Iris pigment epithelial cell (primary cell): ENCODE measurements around the gene PIK3C2G.

ENCODE experiments used
- DNase-seq: peaks from one replicate; pipeline ENCODE4 v3.0.0-alpha.2; 2011; ENCODE audit warnings: low read depth

Gene PIK3C2G

GRCh38 chr12:18564306-18564705 lies 303.0 kb downstream of the PIK3C2G start:
- no peak for DNase-seq

GRCh38 chr12:18567787-18568186 lies 306.5 kb downstream of the PIK3C2G start:
- DNase-seq, result no peak

DNA sequence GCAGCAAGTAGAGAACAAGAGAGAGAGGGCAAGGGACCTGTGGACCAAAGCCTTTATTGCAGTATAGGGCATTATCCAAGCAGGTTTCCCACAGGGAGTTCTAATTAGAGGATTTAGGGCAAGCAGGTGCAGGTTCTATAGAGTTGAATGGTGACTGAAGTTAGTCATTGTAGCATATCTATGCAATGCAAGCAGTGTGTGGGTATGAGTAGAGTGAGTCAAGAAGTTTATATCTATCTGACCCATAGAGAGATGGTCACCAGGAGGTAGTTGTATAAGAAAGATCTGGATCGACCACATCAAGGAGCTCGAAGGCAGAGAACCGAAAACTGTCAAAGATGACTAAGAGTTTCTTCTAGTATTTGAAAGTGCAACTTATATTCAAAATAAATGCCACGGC lies 309.2 kb downstream of the PIK3C2G start:
- DNase-seq, result no peak

GRCh38 chr12:18576104-18576626 lies 314.8 kb downstream of the PIK3C2G start:
- peak; percentile 25 for DNase-seq

DNA sequence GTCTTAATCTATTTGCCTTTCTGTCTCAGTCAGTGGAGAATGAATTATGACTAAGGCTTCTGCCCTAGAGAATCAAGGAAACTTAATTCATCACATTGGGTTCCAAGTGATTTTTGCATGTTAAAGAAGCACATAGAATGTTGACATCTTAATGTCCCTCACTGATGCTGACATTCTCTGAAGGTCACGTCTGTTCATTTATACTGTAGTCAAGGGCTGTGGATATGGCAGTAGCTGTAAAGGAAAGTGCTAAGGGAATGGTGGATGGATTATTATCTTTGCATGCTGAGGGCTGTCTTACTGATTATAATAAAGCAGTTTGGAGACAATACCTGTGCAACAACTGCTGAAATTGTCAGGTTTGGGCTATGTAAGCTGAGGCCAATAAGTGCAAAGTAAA lies 315.3 kb downstream of the PIK3C2G start:
- DNase-seq, result no peak

- peak; percentile 28 for DNase-seq
These were observed 316.9 kb downstream of the PIK3C2G start for GRCh38 chr12:18578191-18578590.

GRCh38 chr12:18580291-18580690 lies 319.0 kb downstream of the PIK3C2G start:
- no peak for DNase-seq

- no peak for DNase-seq
These were observed 319.4 kb downstream of the PIK3C2G start for GRCh38 chr12:18580706-18581105.

GRCh38 chr12:18581232-18581962 lies 320.1 kb downstream of the PIK3C2G start:
- DNase-seq, result peak; percentile 5

DNA sequence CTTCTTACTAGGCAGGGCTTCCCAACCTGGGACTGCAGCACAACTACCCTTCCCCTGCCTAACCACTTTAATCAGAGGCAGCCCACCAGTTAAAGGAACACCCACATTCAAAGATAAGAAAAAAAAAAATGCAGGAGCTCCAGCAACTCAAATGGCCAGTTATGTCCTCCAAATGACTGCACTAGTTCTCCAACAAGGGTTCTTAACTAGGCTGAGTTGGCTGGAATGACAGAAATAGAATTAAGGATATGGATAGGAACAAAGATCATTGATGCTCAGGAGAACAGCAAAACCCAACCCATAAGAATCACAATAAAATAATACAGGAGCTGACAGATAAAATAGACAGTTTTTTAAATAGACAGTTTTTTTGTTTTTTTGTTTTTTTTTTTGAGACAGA lies 322.3 kb downstream of the PIK3C2G start:
- DNase-seq, result no peak

GRCh38 chr12:18586581-18586980 lies 325.3 kb downstream of the PIK3C2G start:
- no peak for DNase-seq

DNA sequence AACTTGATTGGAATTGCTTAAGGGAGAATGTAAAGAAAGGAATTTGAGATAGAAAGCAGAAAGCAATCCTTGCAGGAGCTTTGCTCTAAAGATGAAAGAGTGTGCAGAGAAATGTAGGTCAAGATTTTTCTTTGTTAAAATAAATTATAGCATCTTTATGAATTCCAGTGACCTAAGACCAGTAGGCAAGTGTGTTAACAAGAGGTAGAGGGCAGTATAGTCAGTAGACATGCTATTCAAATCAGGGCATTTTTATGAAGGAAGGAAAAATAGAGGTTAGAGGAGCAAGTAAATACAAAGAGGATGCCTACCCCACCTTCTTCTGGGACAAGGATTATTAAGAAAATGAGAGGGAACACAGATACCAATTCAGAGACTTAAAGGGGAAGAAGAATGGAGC lies 328.0 kb downstream of the PIK3C2G start:
- peak; percentile 9 for DNase-seq

- DNase-seq, result no peak
These were observed 330.2 kb downstream of the PIK3C2G start for GRCh38 chr12:18591473-18591872.

- no peak for DNase-seq
These were observed 334.1 kb downstream of the PIK3C2G start for GRCh38 chr12:18595412-18595811.

GRCh38 chr12:18601962-18602361 lies 340.6 kb downstream of the PIK3C2G start:
- DNase-seq, result no peak

GRCh38 chr12:18612971-18613370 lies 351.7 kb downstream of the PIK3C2G start:
- DNase-seq, result no peak

GRCh38 chr12:18620986-18621385 lies 359.7 kb downstream of the PIK3C2G start:
- no peak for DNase-seq

DNA sequence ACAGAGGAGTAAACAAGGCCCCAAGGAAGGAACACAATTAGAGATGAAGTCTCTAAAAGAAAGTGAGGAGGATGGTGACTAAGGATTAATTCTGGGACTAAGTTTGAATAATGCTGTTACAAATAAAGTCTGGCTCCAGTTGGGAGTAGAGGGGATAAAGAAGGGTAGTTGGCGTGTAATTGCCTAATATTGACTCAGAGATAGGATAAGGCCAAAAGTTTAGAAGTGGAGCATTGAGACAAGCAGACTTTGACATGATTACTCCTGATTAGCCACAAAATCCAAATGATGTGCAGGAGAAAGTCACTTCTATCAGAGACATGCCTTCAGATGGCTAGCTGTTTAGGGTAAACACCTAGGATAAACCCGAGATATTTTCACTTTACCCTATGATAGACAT lies 368.1 kb downstream of the PIK3C2G start:
- DNase-seq, result no peak

GRCh38 chr12:18629916-18630315 lies 368.6 kb downstream of the PIK3C2G start:
- DNase-seq, result no peak

DNA sequence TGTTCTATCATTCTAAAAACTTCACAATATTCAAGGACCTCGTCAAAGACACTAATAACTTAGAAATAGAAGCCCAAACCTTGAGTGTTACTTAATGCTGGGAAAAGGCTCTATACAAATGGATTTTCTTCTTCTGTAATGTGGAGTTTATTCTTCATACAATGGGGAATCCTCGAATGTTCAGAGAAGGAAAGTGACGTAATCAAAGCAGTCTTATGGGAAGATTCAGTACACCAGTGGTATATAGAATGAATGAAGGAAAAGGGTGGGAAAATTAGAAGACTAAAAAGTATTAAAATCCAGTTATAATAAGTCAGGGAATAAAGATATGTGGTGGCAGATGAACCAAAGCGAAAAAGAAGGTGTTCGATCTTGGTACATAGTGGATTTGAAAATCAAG lies 370.0 kb downstream of the PIK3C2G start:
- no peak for DNase-seq

DNA sequence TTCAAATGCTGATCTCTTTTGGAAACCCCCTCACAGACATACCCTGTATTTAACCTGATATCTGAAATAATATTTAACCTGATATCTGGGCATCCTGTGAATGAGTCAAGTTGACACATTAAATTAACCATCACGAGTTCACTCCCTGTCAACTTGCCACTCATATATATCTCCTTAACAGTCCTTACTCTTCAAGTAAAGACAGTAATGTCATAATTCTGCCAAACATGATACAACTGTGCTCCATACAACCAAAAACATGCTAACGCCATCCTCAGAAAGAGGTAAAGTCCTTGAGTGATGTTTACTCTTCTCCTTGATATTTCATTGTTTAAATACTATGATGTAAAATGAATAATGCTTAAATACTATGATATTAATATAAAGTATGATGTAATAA lies 371.5 kb downstream of the PIK3C2G start:
- no peak for DNase-seq

- DNase-seq, result no peak
These were observed 373.1 kb downstream of the PIK3C2G start for GRCh38 chr12:18634382-18634781.

- no peak for DNase-seq
These were observed 379.1 kb downstream of the PIK3C2G start for GRCh38 chr12:18640321-18640955.

DNA sequence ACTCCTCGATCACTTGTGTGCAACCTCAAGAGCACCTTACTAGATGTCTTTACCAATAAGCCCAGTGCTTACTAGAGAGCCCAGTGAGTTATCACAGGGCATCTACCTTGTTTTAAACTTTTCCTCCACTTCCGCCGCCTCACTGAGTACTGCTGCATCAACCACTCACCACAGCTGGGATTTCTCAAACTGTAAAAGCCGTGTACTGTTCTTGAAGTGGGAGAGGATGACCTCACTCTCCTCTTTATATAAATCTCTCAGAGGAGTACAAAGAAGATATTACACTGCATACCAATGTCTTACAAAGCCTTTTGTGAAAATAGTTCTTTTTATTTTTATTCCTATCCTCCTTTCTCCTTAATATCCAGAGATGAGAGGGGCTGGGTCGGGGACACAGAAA lies 382.4 kb downstream of the PIK3C2G start:
- peak; percentile 15 for DNase-seq
